D341Med (cell line): ENCODE data around the gene SPINK5.

Experiments used
- DNase-seq: peaks from one replicate; pipeline ENCODE4 v3.0.0; 2012; ENCODE audit warnings: low spot score

SPINK5 gene

DNA sequence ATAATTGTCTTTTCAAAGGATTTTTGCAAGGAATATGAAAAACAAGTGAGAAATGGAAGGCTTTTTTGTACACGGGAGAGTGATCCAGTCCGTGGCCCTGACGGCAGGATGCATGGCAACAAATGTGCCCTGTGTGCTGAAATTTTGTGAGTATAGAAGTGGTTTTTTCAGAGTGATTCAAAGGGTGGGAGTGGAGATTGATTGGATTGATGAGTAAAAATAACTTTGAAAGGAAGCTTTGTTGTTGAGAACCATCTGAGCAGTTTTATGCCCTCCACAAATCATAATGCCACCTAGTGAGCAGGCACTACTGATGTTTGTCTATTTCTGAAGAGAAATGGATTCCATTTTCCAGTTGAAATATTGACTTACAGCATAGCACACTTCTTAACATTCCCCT lies 30.6 kb downstream of the SPINK5 start:
- DNase-seq = no peak

GRCh38 chr5:148104226-148104625 lies 40.4 kb downstream of the SPINK5 start:
- no peak for DNase-seq

DNA sequence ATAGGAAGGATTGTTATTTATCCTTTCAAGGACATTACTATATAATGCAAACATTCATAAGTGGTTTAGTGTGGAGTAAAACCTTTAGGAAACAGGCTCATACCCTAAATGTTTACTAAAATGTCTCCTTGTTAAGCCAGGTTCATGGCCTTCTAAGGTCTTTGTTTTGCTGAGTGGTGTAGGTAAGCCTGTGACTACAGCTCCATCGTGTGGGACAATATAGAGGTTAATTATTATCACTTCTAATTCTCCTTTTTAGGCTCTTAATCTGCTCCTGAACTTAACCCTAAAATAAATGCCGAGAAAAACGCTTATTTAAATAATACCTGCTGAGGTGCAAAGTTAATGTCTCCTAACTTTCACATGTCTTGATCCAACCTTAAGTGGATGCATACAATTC lies 43.8 kb downstream of the SPINK5 start:
- no peak for DNase-seq

DNA sequence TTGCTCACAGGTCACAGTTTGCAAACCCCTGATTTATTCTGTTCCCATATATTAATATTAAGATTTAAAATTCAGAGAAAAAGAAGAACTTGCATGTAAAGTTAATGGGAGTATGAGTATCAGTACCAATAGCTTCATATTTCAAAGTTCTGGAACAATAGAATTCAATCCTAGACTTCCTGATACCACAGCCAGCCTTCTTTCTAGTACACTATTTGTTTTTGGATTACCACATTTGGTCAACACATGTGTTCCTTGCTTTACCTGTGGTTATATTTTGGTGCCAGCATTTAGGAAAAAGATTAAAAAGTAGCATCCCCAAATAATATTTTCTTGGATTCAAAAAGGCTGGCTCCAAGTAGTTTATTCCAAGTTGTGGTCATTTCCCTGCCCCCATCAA lies 49.5 kb downstream of the SPINK5 start:
- no peak for DNase-seq

DNA sequence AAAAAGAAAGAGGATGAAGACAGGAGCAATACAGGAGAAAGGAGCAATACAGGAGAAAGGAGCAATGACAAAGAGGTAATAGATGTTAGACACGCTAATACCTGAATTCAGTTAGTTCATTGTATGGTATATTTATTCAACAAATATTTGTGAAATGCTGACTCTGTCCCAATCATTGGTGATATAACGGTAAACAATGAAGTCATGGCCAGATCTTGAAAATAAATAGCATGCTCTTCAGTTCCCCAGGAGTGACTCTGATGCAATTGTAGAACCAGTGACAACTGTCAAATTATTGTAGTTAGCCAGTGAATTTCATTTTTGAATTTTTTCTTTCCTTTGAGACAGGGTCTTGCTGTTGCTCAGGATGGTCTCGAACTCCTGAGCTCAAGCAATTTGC lies 56.5 kb downstream of the SPINK5 start:
- no peak for DNase-seq

DNA sequence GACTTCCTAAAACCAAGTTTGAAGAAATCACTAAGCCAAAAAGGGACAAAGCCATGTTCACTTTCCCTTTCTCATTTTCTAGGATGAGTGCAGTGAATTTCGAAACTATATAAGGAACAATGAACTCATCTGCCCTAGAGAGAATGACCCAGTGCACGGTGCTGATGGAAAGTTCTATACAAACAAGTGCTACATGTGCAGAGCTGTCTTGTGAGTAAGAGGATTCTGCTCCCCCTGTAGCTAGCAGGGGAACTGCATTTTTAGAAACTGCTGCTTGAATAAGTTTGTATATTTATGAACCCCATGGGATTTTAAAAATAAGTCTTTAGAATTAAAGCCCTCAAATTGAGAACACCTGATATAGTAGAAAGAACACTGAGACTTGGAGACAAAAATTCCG lies 61.9 kb downstream of the SPINK5 start:
- DNase-seq = no peak

DNA sequence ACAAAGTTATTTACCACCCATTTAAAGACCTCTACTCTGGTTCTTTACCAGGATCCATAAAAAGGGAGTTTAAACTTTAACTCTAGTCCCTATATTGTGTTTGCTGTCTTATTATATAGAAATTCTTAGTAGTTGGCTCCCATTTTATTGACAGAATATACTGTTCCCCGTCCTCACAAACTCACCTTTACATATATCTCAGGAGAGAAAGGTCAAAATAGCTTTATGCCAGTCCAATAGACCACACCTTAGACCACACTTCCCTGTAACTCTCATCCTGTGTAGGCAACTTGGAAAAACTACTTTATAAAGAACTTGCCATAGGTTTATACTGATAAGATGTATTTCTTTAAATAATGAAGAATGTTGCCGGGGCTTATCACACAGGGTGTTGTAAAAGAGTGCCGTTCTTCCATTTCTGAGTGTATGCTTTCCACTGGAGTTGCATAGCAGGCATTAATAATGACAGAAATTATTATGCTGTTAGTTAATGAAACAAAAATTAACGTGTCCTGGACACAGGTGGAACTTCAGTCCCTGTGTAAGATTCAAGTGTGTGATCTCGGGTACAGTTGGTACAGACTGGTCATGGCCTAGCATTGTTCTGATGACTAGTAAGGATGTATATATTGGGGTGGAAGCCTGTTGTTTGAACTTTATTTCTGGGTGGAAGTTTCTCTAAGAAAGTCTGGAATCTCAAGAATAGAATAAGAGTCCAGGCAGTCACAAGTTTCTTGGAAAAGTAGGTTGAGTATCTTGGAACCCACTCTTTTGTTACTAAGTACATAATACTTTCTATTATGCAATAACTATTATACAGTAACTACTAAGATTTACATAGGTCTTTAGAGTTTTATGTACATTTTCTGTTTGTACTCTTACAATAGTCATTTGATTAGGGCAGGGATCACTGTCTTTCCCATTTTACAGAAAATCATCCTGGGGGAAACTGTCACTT lies 71.6 kb downstream of the SPINK5 start:
- DNase-seq = no peak

DNA sequence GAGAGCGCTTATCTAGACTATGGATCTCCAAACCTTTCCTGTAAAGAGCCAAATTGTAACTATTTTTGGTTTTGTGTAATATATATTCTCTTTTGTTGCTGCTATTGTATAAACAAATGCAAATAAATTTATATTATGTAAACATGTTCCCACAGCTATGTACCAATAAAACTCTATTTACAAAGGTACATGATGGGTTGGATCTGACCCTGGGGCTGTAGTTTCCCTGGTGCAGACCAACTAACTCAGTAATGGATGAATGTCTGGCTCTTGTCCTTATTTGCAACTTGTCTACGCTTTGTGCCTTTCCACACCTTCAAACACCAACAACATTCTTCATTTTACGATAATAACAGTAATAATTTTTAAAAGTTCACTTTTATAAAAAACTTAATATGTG lies 77.1 kb downstream of the SPINK5 start:
- DNase-seq = no peak

- no peak for DNase-seq
These were observed 77.9 kb downstream of the SPINK5 start for GRCh38 chr5:148141645-148142044.

GRCh38 chr5:148145916-148146315 lies 82.1 kb downstream of the SPINK5 start:
- no peak for DNase-seq

- no peak for DNase-seq
These were observed 82.7 kb downstream of the SPINK5 start for GRCh38 chr5:148146487-148146886.

DNA sequence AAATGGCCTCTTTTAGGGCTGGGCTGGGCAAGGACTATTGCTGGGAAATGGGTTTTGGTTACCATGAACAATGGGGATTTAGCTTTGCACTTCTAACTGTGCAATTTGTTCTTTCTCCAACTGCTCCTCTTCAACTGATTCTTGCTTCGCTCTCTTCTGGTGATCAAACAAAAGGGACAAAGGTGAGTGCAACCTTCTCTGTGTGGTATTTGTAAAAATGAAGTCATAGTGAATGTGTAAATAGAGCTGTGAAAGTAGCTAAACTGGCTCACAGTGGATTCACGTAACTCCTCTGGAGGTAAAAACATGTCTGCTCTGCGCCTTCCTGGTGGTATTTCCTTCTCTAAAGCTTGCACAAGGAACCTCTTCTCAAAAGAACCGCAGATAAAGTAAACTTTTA lies 83.6 kb downstream of the SPINK5 start:
- no peak for DNase-seq

DNA sequence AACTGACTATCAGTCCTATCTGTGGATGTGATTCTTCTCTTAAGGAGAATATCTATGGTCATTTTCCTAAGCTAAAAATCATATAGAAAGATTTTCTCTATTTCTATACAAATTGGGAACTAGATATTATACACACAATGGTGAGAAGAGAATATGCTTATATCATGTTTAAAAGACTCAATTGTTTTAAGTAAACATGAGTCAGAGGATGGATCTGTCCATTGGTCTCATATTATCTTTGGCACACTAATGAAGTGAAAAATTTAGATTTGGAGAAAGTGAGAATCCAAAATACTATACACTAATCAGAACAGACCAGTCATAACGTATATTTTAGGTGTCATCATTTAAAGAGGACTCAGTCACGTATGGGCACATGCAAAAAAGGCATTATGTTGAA lies 88.1 kb downstream of the SPINK5 start:
- no peak for DNase-seq

DNA sequence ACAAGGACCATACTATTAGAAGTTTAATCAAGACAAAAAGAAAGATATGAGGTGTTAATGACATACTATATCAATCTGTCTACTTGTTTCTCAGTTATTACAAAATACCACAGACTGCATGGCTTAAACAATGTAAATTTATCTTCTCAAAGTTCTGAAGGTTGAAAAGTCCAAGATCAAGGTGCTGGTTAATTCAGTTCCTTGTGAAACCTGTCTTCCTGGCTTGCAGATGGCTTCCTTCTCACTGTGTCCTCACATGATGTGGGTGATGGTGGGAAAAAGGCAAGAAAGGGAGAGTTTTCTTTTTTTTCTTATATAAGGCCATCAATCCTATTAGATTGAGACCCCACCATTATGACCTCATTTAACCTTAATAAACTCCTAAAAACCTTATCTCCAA lies 89.0 kb downstream of the SPINK5 start:
- no peak for DNase-seq

GRCh38 chr5:148156609-148157008 lies 92.8 kb downstream of the SPINK5 start:
- DNase-seq = no peak

DNA sequence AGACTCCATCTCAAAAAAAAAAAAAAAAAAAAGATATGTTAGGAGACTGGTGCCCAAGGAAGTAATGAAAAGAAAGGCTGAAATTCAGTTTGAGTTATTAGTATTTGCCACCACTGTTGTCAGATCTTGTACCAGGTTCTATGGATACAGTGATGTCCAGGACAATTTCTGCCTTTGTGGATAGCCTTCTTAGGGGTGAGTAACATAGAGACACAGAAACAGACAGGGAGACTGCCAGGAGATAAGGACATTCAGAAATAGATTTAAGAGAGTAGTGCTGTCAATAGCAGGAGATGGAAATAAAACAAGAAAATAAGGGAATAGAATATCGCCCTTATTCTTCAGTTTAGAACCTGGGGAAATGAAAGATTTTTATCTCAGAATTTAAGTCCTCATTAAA lies 98.3 kb downstream of the SPINK5 start:
- DNase-seq = no peak

GRCh38 chr5:148163345-148163744 lies 99.6 kb downstream of the SPINK5 start:
- DNase-seq = no peak

- no peak for DNase-seq
These were observed 102.9 kb downstream of the SPINK5 start for GRCh38 chr5:148166550-148167283.

DNA sequence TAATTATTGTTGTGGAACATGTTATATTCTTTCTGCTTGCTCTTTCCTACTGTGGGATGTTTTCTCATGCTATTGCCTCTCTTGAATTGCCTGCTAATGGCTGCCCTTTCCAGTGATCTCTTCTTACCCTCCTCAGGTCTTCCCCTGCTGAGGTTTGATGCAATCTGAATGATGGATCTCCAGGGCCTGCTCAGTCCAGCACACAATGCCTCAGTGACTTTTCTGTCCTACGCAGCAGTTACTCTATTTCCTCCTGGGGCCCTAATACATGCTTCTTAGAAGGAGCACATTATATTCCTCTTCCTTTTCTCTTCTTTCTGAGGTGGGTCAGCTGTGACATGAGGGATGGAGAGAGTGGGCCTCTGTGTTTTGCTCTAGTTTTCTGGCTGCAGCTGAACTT lies 104.5 kb downstream of the SPINK5 start, which contains the start of gene SPINK14:
TSS of gene SPINK14 (plus strand) at position 301 of the 400 bp plus-strand sequence. CDS start 1,187 bp downstream, outside the sequence.
- no peak for DNase-seq

- DNase-seq = no peak
These were observed 108.6 kb downstream of the SPINK5 start for GRCh38 chr5:148172377-148172776.

DNA sequence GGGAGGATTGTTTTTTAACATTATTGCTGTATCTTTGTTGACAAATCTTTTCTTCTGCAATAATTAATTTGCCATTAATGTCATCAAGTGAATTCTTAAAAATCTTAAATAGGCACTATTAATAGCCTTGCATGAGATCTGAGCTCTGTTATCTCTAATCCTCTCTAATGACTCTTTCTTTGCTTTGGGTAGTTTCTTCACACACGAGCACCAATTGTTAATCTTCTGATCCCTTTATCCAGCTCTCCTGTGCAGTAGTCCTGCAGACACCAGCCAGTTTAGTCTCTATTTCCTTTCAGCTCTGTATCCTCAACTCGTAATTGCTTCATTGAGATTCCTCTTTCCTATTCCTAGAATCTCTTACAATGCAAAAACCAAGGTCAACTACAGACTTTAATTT lies 112.7 kb downstream of the SPINK5 start:
- DNase-seq = peak; percentile 24

- DNase-seq = no peak
These were observed 113.4 kb downstream of the SPINK5 start for GRCh38 chr5:148177207-148177606.

DNA sequence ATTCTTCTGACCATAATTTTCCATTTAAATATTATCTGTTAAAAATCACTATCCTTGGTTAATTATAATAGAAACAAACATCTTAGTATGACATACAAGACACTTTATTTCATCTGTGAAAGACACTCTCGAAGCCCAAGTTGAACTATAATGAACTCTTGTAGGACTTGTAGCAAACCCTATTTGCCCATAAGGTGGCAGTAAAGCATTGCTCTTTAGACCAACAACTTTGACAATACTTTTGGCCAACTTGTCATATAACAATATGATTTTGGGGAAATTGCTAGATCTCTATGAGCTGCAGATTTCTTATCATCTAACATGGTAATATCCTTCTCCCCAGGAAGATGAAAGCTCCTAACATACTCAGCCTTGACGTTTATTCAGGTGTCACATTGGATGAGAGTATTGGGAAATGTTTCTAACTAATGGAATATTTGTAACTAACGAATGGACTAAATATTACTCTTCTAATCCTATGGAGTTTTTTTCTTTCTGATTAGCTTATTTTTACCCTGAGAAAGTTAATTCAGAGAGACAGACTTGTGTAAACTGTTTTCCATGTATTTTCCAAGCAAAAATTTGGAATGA lies 115.5 kb downstream of the SPINK5 start:
- DNase-seq = no peak
